Activated T-cell treated with anti-CD3 and anti-CD28 coated beads for 4 hours (primary cell): ENCODE results near the gene BRAF.
A peak's percentile ranks its signal among the peaks of the same experiment; 100 is the strongest.
"Not testable (repeated sequence)": the region's sequence is repeated elsewhere in the genome, so short reads cannot be mapped to it uniquely, and the experiment has no call there.

ENCODE experiments used
- DNase-seq: peaks from one replicate; pipeline ENCODE4 v3.0.0-alpha.2; 2020

The BRAF gene

DNA sequence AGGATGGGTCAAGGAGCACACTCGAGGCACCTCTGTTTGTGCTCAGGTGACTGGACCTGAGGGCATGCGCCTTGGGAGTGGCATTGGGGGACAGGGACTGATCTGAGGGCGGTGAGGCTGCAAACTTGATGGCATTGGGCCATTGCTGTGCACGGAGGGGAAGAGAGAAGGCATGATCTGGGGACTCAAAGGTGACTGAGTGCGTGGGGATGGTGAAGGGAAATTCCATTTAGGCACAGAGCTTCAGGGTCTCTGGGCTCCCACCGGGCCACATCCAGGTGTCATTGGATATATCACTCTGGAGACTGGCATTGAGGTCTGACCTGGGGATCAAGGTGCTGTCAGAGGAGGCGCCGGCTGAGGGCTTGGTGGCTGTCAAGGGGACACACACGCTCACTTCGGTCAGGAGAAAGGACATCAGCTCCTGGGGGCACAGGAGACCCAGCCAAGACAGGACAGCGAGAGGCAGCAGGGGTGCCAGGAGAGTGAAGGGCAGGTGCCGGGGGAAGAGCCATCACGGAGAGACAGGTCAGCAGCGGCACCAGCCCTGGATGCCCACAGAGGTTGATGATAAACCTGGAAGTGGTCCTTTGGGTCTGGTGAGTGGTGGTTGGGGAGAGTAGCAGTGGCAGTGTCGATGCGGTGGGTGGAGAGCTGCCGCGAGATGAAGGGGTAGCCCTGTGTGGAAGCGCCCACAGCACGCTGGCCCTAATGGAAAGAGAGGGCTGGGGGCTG, 246.5 kb downstream of the BRAF start:
- no peak for DNase-seq

DNA sequence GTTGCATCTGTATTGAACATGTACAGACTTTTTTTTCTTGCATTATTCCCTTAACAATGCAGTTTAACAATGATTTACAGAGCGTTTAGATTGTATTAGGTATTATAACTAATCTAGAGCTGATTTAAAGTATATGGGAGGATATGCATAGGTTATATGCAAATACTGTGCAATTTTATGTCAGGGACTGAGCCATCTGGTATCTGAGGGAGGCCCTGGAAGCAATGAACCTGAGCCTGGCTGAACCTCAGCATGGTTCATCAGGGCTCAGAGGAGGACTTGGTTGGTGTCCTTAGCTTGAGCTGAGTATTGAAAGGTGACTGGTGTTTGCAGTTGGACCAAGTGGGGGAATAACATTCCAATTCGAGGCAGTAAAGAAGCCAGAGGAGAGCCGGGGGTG, 247.2 kb downstream of the BRAF start:
- no peak for DNase-seq

DNA sequence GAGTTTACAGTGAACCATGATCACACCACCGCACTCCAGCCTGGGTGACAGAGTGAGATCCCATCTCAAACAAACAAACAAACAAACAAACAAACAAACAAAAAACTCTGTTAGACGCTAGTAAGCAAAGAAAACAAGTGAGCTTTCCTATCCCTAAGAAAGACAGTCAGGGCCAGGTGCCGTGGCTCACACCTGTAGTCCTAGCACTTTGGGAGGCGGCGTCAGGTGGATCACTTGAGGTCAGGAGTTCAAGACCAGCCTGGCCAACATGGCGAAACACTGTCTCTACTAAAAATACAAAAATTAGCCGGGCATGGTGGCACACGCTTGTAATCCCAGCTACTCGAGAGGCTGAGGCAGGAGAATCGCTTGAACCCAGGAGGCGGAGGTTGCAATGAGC, 247.8 kb downstream of the BRAF start:
- not testable (repeated sequence) for DNase-seq

DNA sequence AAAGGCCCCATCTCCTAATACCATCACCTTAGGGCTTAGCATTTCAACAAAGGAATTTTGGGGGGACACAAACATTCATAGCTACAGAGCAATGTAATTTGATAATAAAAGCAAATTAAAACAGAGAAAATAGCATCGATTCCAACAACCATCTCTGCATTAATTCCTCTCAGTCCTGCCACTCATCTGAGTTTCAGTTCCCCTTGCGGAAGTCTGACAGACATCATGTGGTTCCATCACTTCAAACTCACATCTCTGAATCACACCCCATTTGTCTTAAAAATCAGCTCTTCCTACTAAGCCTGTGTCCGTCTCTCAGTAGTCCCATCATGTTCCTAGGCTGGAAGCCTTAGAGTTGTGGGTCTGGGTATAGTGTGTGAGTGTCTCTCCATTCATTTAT, 248.4 kb downstream of the BRAF start:
- DNase-seq: no peak

DNA sequence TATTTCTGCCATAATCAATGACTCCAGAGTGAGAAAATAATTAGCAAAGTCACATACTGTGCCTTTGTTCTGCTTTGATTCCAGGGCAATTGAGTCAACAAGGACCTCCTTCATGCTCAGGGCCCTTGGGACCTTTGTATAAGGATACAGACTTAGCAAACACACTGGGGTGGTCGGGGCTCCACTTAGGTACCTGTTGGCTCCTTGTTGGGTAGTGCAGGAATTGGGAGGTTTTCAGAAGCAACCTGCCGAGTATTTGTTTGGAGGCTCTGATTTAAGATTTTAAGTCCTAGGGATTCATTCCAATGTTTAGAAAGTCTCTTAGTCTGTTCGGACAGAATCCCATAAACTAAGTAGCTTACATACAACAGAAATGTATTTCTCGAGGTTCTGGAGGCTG, 249.0 kb downstream of the BRAF start:
- DNase-seq: no peak

DNA sequence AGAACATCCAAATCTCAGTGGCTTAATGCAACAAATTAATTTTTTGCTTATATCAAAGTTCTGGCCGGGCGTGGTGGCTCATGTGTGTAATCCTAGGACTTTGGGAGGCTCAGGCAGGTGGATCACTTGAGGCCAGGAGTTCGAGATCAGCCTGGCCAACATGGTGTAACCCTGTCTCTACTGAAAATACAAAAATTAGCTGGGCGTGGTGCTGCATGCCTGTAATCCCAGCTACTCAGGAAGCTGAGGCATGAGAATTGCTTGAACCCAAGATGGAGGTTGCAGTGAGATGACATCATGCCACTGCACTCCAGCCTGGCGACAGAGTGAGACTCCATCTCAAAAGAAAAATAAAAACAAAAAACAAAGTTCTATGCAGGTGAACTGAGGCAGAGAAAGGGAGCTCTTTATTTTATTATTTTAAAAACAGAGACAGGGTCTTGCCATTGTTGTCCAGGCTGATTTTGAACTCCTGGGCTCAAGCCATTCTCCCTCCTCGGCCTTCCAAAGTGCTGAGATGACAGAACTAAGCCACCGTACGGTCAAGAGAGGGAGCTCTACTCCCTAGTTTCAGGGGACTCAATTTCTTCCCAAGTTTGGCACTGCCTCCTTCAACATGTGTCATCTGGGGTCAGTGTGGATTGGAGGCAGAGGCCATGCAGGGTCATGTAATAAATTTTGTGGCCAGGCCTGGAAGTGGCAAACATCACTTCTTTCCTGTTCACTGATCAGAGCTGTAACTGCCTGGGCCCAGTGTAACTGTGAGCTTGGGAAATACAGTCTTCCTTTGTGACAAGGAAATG, 249.6 kb downstream of the BRAF start:
- no peak for DNase-seq

DNA sequence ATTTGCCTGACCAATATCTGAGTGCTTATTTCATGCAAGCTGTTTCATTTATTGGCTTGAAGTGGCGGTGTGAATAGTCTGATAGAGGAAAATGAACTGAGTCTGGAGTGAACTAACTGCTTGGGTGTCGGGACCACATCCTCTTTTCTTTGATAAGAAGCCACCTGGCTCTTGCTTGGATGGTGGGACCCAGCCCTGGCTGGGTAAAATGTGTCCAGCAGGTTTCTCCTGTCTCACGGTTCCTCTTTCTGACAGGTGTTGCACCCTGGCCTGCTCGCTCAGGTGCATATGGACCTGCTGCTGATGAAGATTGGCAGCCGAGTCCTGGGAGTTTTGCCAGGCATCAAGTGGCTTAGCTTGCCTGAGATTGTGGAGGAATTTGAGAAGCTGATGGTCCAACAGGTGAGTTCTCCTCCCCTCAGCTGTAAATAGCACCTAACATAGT, 250.4 kb downstream of the BRAF start:
- no peak for DNase-seq

DNA sequence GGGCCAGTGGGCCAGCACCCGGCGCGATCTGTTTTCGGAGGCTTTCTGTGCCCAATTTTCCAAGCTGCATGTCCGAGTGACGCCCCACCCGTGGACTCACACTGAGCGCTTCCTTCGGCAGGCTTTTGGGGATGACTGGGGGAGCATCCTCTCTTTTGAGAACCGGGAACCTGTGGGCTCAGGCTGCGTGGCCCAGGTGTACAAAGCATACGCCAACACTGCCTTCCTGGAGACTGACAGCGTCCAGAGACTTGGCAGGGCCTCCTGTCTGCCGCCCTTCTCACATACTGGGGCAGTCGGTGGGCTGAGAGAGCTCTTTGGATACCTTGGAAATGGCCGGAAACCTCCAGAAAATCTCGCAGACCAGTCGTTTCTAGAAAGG, 251.0 kb downstream of the BRAF start:
- no peak for DNase-seq

DNA sequence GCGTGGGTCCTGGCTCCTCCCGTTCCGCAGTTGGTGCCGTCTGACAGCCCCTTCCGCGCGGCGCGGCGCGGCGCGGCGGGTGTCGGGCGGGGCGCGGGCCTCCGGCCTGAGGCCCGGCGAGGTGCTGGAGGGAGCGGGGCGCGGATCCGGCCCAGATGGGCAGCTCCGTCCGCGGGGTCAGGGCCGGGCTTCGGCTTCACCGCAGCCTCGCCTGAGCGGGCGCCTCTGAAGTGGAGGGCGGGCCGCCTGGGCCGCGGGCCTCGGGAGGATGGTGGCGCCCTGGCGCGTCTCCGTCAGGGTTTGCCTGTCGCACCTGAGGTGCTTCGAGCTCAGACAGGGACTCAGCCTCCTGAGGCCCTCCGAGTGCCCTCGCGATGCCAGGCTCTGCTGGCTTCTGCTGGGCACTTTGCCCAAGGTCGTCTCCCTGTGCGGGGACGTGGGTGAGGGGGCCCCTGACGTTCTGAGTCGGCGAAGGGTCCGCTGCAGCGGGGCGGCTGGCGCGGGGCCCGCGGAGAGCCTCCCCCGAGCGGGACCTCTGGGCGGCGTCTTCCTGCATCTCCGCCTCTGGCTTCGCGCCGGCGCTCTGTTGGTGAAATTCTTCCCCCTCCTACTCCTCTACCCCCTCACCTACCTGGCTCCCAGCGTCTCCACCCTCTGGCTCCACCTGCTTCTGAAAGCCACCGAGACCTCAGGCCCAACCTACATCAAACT, 251.5 kb downstream of the BRAF start:
- DNase-seq: peak; percentile 42

DNA sequence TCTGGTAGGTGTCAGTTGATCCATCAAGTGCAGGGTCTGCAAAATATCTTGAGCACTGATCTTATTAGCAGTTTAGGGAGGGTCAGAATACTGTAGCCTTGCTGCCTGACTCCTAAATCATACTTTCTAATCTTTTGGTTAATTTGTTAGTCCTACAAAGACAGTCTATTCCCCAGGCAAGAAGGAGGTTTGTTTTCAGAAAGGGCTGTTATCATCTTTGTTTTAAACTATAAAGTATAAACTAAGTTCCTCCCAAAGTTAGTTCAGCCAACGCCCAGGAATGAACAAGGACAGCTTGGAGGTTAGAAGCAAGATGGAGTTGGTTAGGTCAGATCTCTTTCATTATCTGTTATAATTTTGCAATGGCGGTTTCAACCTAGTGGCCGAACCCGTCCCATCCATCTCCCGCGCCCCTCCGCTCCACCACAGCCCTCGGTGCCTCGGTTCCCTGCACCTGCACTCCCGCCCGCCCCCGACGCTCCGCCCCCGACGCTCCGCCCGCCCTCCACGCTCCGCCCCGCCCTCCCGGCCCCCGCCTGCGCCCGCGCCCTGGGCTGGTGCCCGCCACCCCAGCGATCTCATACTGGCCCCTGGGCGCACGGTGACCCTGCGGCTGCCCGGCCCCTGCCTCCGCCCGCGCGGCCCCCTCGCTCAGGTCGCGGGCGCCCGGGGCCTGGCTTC, 252.2 kb downstream of the BRAF start, which contains the start of gene ADCK2:
ADCK2 (plus strand) TSS at position 564 of the 681 bp plus-strand sequence. CDS start 386 bp downstream, outside the sequence.
- DNase-seq: peak; percentile 51

DNA sequence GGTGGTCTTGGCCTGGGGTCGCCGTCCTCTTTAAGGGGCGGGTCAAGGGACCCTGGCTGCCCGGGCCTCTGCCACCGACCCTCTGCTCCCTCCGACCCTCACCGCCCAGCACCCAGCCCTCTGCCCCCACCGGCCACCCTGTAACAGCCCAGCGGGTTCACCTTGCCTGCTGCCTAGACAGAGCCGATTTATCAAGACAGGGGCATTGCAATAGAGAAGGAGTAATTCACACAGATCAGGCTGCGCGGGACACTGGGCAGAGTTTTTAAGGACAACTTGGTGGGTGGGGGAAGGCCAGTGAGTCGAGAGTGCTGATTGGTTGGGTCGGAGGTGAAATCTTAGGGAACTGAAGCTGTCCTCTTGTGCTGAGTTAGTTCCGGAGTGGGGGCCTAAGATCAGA, 252.8 kb downstream of the BRAF start:
- DNase-seq: no peak

DNA sequence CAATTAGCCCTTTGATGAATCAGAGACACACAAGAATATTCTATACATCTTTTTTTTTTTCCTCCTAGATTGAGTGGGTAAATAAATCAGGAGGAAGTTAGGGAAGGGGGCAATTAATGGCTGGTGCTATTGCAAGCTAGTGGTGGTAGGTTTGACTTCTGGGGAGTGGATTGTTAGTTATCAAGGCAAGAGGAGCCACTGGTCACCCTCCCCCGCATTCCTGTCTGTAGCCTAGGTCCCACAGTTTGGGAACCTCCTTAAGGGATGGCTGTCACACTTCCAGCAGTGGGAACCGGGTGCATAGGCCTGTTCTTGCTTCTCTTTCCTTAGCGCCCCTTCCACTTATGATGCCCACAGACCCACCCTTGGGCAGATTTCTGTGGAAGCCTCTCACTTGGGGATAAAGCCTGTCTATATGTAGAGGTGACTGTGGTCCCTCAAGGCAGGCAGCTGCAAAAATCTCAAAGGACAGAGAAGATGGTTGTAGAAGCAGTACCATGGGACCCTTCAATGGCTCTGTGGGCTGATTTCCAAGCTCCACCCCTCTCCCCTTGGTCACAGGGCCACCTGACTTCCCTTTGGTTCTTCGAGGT, 254.3 kb downstream of the BRAF start:
- no peak for DNase-seq

DNA sequence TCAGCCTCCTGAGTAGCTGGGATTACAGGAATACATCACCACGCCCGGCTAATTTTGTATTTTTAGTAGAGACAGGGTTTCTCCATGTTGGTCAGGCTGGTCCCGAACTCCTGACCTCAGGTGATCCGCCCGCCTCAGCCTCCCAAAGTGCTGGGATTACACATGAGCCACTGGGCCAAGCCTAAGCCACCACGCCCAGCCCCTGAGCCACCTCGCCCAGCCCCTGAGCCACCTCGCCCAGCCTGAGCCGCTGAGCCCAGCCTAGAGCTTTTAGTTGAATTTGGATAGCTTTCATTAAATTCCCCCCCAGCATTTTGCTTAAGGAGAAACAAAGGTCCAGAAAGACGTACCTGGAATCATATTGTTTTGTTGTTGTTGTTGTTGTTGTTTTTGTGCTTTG, 254.9 kb downstream of the BRAF start:
- DNase-seq: not testable (repeated sequence)

DNA sequence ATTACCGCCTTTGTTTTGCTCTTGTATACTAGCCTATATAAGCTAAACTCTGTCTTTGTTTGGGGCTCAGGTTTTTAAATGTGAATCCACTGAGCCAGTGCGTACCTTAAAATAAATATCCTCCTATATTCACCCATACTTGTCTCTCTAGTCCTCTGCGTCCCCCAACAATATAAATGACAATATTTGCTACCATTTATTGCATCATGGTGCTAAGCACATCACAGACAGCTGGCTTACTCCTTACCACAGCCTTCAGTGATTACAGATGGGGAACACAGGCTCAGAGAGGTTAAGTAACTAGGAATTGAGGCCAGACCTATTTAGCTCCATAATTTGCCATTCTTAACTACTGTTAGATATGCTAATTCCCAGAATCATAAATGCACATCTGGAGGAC, 255.4 kb downstream of the BRAF start:
- no peak for DNase-seq
